Measurements from ENCODE around the gene GPHA2.

The GPHA2 gene

GRCh38 chr11:64933935-64934681 is 1.6 kb downstream of the GPHA2 start:
- H3K36me3 ChIP-seq (ENCODE audit: low read length) = no peaks in the 10 kb centered on the region
- no peak overlapping the region for H3K27ac ChIP-seq (ENCODE audit: low read depth, low read length)
- no peaks in the 10 kb centered on the region for H3F3A ChIP-seq (ENCODE audit: insufficient read depth)
- no peaks in the 10 kb centered on the region for H3K9me3 ChIP-seq (ENCODE audit: insufficient read depth, low read length)
- no peaks in the 10 kb centered on the region for H4K20me1 ChIP-seq (ENCODE audit: low read depth, low read length)
- no peaks in the 10 kb centered on the region for H3K9me2 ChIP-seq (replicated peaks; ENCODE audit: insufficient read depth, low read length)
- H3K79me2 ChIP-seq (ENCODE audit: insufficient read depth, low read length) = no peaks in the 10 kb centered on the region
- H3K4me3 ChIP-seq (ENCODE audit: insufficient read depth, low read length, poor library complexity, severe bottlenecking) = no peak overlapping the region
- H3K27me3 ChIP-seq (ENCODE audit: low read length) = no peaks in the 10 kb centered on the region
- H2AFZ ChIP-seq (ENCODE audit: low read depth, low read length, severe bottlenecking) = no peak overlapping the region
- TF ChIP-seq EZH2phosphoT487 (conservative IDR thresholded peaks at IDR 0.05; ENCODE audit: low read length) = no peak
- H3K4me2 ChIP-seq (ENCODE audit: low read depth, low read length, poor library complexity, severe bottlenecking) = no peak overlapping the region
- no peak overlapping the region for H3K9ac ChIP-seq (ENCODE audit: low read length)

- H3K27me3 ChIP-seq (ENCODE audit: low read length) = no peaks in the 10 kb centered on the region
- no peak overlapping the region for H3K9ac ChIP-seq (ENCODE audit: low read length)
- H3F3A ChIP-seq (ENCODE audit: insufficient read depth) = no peaks in the 10 kb centered on the region
- H4K20me1 ChIP-seq (ENCODE audit: low read depth, low read length) = no peaks in the 10 kb centered on the region
- no peak overlapping the region for H2AFZ ChIP-seq (ENCODE audit: low read depth, low read length, severe bottlenecking)
- no peak overlapping the region for H3K4me3 ChIP-seq (ENCODE audit: insufficient read depth, low read length, poor library complexity, severe bottlenecking)
- no peak overlapping the region for H3K4me2 ChIP-seq (ENCODE audit: low read depth, low read length, poor library complexity, severe bottlenecking)
- H3K9me2 ChIP-seq (replicated peaks; ENCODE audit: insufficient read depth, low read length) = no peaks in the 10 kb centered on the region
- no peaks in the 10 kb centered on the region for H3K79me2 ChIP-seq (ENCODE audit: insufficient read depth, low read length)
- H3K27ac ChIP-seq (ENCODE audit: low read depth, low read length) = no peak overlapping the region
- H3K36me3 ChIP-seq (ENCODE audit: low read length) = no peaks in the 10 kb centered on the region
- TF ChIP-seq EZH2phosphoT487 (conservative IDR thresholded peaks at IDR 0.05; ENCODE audit: low read length) (no peak), CTCF (IDR thresholded peaks at IDR 0.05; ENCODE audit: insufficient read depth, low read length, poor library complexity, severe bottlenecking) (no peak)
- H3K9me3 ChIP-seq (ENCODE audit: insufficient read depth, low read length) = no peaks in the 10 kb centered on the region
Observed at GRCh38 chr11:64933213-64933934, 2.3 kb downstream of the GPHA2 start.

- no peaks in the 10 kb centered on the region for H3K79me2 ChIP-seq (ENCODE audit: insufficient read depth, low read length)
- no peaks in the 10 kb centered on the region for H3K27me3 ChIP-seq (ENCODE audit: low read length)
- H3K36me3 ChIP-seq (ENCODE audit: low read length) = no peaks in the 10 kb centered on the region
Observed at GRCh38 chr11:64932324-64932723, 3.4 kb downstream of the GPHA2 start.

More at GRCh38 chr11:64932324-64932723, 3.4 kb downstream of the GPHA2 start:
- H3F3A ChIP-seq (ENCODE audit: insufficient read depth) = no peaks in the 10 kb centered on the region
- H3K9me3 ChIP-seq (ENCODE audit: insufficient read depth, low read length) = no peaks in the 10 kb centered on the region
- H2AFZ ChIP-seq (ENCODE audit: low read depth, low read length, severe bottlenecking) = no peak overlapping the region
- no peak overlapping the region for H3K27ac ChIP-seq (ENCODE audit: low read depth, low read length)
- no peak overlapping the region for H3K4me2 ChIP-seq (ENCODE audit: low read depth, low read length, poor library complexity, severe bottlenecking)
- no peaks in the 10 kb centered on the region for H3K9me2 ChIP-seq (replicated peaks; ENCODE audit: insufficient read depth, low read length)
- H4K20me1 ChIP-seq (ENCODE audit: low read depth, low read length) = no peaks in the 10 kb centered on the region
- no peak overlapping the region for H3K9ac ChIP-seq (ENCODE audit: low read length)
- H3K4me3 ChIP-seq (ENCODE audit: insufficient read depth, low read length, poor library complexity, severe bottlenecking) = no peak overlapping the region
- TF ChIP-seq CTCF (IDR thresholded peaks at IDR 0.05; ENCODE audit: insufficient read depth, low read length, poor library complexity, severe bottlenecking) (no peak), EZH2phosphoT487 (conservative IDR thresholded peaks at IDR 0.05; ENCODE audit: low read length) (no peak)

Measured in SU-DHL-6 (cell line).